ACHN (cell line): ENCODE measurements around the gene GINS1.

Experiments used
- DNase-seq: peaks from one replicate; pipeline ENCODE4 v3.0.0-alpha.2; 2015
- in situ Hi-C: cut with HindIII; loops from 2 replicates; pipeline ENCODE4 v1.10.0; 2017; ENCODE audit warnings: low sequenced_read_pairs, low pct_ligation_motif_present, low pct_unique_long_range_greater_than_20kb

Gene GINS1

GRCh38 chr20:25484911-25485511 is 77.5 kb downstream of the GINS1 start:
- in situ Hi-C loops, result no loop called here
- DNase-seq, result no peak

- in situ Hi-C loops, result no loop called here
- no peak for DNase-seq
Observed at GRCh38 chr20:25485872-25486271, 78.4 kb downstream of the GINS1 start.

- no peak for DNase-seq
- in situ Hi-C loops, result no loop called here
Observed at GRCh38 chr20:25486377-25486776, 78.9 kb downstream of the GINS1 start.

- in situ Hi-C loops, result no loop called here
- DNase-seq, result no peak
Observed at GRCh38 chr20:25487306-25487705, 79.8 kb downstream of the GINS1 start.

GRCh38 chr20:25487975-25488374 is 80.5 kb downstream of the GINS1 start:
- in situ Hi-C loops, result no loop called here
- no peak for DNase-seq

- in situ Hi-C loops, result no loop called here
- DNase-seq, result no peak
Observed at GRCh38 chr20:25489221-25489871, 81.9 kb downstream of the GINS1 start.

GRCh38 chr20:25490656-25491445 is 83.4 kb downstream of the GINS1 start:
- no peak for DNase-seq
- in situ Hi-C loops, result no loop called here

GRCh38 chr20:25491446-25492038 is 84.1 kb downstream of the GINS1 start:
- in situ Hi-C loops, result no loop called here
- no peak for DNase-seq

GRCh38 chr20:25493137-25493536 is 85.7 kb downstream of the GINS1 start:
- in situ Hi-C loops, result no loop called here
- DNase-seq, result no peak

- in situ Hi-C loops, result no loop called here
- DNase-seq, result no peak
Observed at GRCh38 chr20:25493748-25494505, 86.5 kb downstream of the GINS1 start.

GRCh38 chr20:25494506-25495188 is 87.2 kb downstream of the GINS1 start:
- in situ Hi-C loops, result no loop called here
- DNase-seq, result no peak

- no peak for DNase-seq
- in situ Hi-C loops, result no loop called here
Observed at GRCh38 chr20:25495189-25495824, 87.8 kb downstream of the GINS1 start.

- no peak for DNase-seq
- in situ Hi-C loops, result no loop called here
Observed at GRCh38 chr20:25496165-25496967, 88.9 kb downstream of the GINS1 start.

GRCh38 chr20:25496968-25497401 is 89.5 kb downstream of the GINS1 start:
- peak; percentile 89 for DNase-seq
- in situ Hi-C loops, result no loop called here

- no peak for DNase-seq
- in situ Hi-C loops, result no loop called here
Observed at GRCh38 chr20:25497586-25498279, 90.3 kb downstream of the GINS1 start.
